ENCODE measurements around the gene SLC66A3.

The SLC66A3 gene

DNA sequence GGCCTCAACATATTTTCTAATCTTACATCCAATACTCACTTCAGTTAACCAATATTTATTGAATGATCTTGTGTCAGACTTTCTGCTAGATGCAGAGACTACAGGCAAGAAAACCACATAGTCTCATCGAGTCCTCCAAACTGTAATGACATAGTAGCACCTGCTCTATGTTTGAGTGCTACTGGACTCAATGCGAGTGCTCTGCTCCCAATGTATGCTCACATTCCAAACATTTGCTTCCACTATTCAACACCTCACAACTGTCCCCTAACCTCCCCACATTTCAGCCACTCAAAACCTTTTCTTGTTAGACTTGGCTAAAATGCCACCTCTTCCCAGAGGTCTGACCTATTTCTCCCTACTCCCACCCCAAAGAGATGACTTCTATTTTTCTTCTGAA, 65.2 kb downstream of the SLC66A3 start:
- H3K27me3 ChIP-seq (replicated peaks) = no peaks in the 10 kb centered on the region
- no peak overlapping the region for H3K4me3 ChIP-seq (ENCODE audit: low read depth, low read length)
- H3K36me3 ChIP-seq (replicated peaks) = peaks cover 4% of the 10 kb centered on the region
- in situ Hi-C loops (cut with HindIII; ENCODE audit: low pct_ligation_motif_present, low sequenced_read_pairs) = no loop called here
- TF ChIP-seq, protein P1, sequence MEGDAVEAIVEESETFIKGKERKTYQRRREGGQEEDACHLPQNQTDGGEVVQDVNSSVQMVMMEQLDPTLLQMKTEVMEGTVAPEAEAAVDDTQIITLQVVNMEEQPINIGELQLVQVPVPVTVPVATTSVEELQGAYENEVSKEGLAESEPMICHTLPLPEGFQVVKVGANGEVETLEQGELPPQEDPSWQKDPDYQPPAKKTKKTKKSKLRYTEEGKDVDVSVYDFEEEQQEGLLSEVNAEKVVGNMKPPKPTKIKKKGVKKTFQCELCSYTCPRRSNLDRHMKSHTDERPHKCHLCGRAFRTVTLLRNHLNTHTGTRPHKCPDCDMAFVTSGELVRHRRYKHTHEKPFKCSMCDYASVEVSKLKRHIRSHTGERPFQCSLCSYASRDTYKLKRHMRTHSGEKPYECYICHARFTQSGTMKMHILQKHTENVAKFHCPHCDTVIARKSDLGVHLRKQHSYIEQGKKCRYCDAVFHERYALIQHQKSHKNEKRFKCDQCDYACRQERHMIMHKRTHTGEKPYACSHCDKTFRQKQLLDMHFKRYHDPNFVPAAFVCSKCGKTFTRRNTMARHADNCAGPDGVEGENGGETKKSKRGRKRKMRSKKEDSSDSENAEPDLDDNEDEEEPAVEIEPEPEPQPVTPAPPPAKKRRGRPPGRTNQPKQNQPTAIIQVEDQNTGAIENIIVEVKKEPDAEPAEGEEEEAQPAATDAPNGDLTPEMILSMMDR (IDR thresholded peaks at IDR 0.05; ENCODE audit: low read depth, low read length, missing control alignments) = no peak
- H3K27ac ChIP-seq = no peak overlapping the region
- no peak for DNase-seq

DNA sequence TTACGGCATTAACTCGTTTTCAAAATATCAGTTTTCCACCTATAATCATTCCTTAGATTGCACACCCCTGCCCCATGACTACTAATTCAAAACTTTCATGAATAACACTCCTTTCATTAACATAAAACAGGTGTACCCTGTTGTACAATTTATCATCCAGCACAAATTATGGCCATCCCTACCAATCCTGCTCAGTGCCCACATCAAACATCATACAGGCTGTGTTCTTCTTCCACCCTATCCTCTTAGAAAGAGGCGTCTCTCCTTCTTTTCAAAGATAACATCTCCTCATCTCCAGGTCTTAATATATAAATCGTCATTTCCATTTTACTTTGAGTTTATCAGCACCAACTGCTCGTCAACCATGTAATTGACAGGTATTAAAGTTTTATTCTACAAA, 67.6 kb downstream of the SLC66A3 start:
- in situ Hi-C loops (cut with HindIII; ENCODE audit: low pct_ligation_motif_present, low sequenced_read_pairs) = no loop called here
- Histone ChIP-seq H3K36me3 (replicated peaks) (no peaks in the 10 kb centered on the region), H3K27me3 (replicated peaks) (no peaks in the 10 kb centered on the region), H3K27ac (no peak overlapping the region), H3K4me3 (ENCODE audit: low read depth, low read length) (no peak overlapping the region)
- DNase-seq = no peak
- TF ChIP-seq, protein P1 (IDR thresholded peaks at IDR 0.05; ENCODE audit: low read depth, low read length, missing control alignments) = no peak

DNA sequence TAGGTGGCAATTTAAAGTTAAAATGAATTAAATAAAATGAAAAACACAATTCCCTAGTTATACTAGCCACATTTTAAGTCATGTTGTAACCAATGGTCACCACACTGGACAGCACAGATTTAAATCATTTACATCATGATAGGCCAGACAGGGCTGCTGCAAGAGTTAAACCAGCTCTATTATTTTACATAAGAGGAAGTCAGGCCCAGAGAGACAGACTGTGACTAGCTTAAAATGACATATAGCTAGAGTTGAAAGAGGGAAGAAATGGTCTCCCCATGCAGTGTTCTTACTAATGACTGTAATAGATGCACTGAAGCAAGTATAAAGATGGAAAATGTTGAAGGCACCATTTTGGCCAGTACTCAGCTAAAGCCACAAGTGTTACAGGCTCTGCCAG, 69.6 kb downstream of the SLC66A3 start:
- no peak for DNase-seq
- no peak overlapping the region for H3K4me3 ChIP-seq (ENCODE audit: low read depth, low read length)
- in situ Hi-C loops (cut with HindIII; ENCODE audit: low pct_ligation_motif_present, low sequenced_read_pairs) = no loop called here
- no peak overlapping the region for H3K27ac ChIP-seq
- H3K36me3 ChIP-seq (replicated peaks) = no peaks in the 10 kb centered on the region
- TF ChIP-seq, protein P1 (IDR thresholded peaks at IDR 0.05; ENCODE audit: low read depth, low read length, missing control alignments) = no peak
- H3K27me3 ChIP-seq (replicated peaks) = no peaks in the 10 kb centered on the region

DNA sequence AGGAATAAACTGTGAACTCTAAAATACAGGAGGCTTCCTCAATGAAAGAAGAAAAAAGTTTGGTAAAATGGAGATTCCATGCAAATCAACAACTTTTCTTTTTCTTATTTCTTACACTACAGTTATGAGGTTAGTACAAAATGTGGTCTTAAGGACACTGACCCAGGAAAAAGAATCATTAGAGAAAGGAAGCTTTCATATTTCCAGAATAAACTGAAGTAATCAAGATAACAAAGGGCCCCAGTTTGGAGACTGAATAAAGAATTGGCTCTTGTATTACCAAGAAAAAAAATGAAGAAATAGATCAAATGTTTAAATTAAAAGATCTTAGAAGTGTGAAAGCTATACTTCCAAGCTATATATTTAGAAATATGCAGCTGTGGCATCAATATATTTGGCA, 72.3 kb downstream of the SLC66A3 start:
- Histone ChIP-seq H3K36me3 (replicated peaks) (no peaks in the 10 kb centered on the region), H3K4me3 (ENCODE audit: low read depth, low read length) (no peak overlapping the region), H3K27ac (no peak overlapping the region), H3K27me3 (replicated peaks) (no peaks in the 10 kb centered on the region)
- in situ Hi-C loops (cut with HindIII; ENCODE audit: low pct_ligation_motif_present, low sequenced_read_pairs) = no loop called here
- TF ChIP-seq, protein P1 (IDR thresholded peaks at IDR 0.05; ENCODE audit: low read depth, low read length, missing control alignments) = no peak
- no peak for DNase-seq
